ENCODE measurements around the gene ONECUT2.
A peak's percentile ranks its signal among the peaks of the same experiment; 100 is the strongest.
"Not testable (repeated sequence)": the region's sequence is repeated elsewhere in the genome, so short reads cannot be mapped to it uniquely, and the experiment has no call there.

ONECUT2 gene

GRCh38 chr18:57434536-57435494 is at the start of gene ONECUT2:
TSS of gene ONECUT2 (plus strand) at chr18:57435374. CDS start at chr18:57435717, 343 bp downstream.
- DNase-seq, result peak; percentile 94

GRCh38 chr18:57389271-57389670 is 45.9 kb upstream of the ONECUT2 start:
- no peak for DNase-seq

DNA sequence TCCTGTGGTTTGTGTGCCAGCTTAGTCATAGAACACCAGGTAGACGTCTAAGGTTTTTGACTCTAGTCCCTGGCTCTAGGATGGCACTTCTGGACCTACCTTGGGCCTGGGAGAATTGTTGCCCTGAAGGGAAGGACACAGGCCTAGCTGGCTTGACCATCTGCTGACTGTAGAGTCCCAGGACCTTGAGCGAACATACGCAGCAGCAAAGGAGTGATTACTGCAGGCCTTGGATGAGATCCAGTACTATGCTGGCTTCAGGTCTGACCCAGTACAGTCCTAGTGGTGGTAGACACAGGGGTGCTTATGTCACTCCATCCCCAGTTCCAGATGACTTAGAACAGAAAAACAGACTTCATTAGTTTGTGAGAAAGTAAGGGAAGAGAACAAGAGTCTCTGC is 45.1 kb upstream of the ONECUT2 start:
- DNase-seq, result no peak

GRCh38 chr18:57394749-57395148 is 40.4 kb upstream of the ONECUT2 start:
- DNase-seq, result not testable (repeated sequence)

GRCh38 chr18:57396831-57397230 is 38.3 kb upstream of the ONECUT2 start:
- not testable (repeated sequence) for DNase-seq

GRCh38 chr18:57397440-57398132 is 37.6 kb upstream of the ONECUT2 start:
- no peak for DNase-seq

DNA sequence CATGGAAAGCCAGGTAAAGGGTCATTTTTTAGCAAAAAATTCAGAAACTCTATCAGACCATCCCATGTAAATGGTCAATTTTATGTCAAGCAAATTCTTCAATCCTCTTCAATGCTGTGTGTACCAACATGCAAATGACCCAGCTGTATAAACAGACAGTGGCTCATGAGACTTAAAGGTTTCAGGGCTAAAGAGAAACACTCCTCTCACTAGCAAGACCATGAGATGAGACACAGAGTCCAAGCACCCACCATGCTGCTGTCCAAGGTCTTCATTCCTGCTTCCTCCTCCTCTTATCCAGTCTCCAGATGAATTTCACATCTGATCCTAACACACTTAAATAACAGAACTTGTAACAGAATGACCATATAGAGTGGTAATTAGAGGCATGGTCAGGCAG is 30.8 kb upstream of the ONECUT2 start:
- no peak for DNase-seq

DNA sequence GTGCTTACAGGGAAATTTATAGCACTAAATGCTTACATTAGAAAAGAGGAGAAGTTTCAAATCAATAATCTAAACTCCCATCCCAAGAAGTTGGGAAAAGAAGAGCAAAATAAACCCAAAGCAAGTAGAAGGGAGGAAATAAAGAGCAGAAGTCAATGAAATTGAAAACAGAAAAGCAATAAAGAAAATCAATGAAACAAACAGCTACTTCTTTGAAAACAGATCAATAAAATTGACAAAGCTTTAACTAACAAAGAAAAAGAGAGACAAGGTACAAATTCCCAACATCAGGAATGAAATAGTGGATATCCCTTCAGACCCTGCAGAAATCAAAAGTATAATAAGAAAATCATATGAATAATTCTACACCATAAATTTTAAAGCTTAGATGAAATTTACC is 25.5 kb upstream of the ONECUT2 start:
- no peak for DNase-seq

GRCh38 chr18:57410749-57411148 is 24.4 kb upstream of the ONECUT2 start:
- no peak for DNase-seq

- DNase-seq, result no peak
Observed at GRCh38 chr18:57416542-57416941, 18.6 kb upstream of the ONECUT2 start.

- no peak for DNase-seq
Observed at GRCh38 chr18:57422313-57422872, 12.8 kb upstream of the ONECUT2 start.

- DNase-seq, result no peak
Observed at GRCh38 chr18:57423821-57424220, 11.4 kb upstream of the ONECUT2 start.

DNA sequence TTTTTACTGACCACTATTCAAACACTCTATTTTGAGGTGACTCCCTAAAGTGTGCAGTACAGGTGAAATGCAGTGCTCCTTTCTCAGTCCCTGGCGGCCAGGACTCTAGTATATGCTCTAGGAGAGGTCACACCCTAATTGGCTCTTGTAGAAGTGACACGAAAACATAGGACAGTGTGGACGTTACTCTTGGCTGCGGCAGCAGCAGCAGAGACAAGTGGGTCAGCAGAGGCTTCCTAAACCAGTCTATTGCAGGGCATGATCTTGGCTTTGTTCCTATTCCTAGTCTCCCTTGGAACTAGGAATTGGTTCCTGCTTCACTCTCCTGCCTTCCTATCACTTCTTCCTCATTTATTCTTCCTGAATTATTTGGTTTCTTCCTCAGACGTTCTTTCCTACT is 10.1 kb upstream of the ONECUT2 start:
- no peak for DNase-seq

GRCh38 chr18:57426187-57426586 is 9.0 kb upstream of the ONECUT2 start:
- DNase-seq, result no peak

GRCh38 chr18:57427429-57428201 is 7.6 kb upstream of the ONECUT2 start:
- no peak for DNase-seq

DNA sequence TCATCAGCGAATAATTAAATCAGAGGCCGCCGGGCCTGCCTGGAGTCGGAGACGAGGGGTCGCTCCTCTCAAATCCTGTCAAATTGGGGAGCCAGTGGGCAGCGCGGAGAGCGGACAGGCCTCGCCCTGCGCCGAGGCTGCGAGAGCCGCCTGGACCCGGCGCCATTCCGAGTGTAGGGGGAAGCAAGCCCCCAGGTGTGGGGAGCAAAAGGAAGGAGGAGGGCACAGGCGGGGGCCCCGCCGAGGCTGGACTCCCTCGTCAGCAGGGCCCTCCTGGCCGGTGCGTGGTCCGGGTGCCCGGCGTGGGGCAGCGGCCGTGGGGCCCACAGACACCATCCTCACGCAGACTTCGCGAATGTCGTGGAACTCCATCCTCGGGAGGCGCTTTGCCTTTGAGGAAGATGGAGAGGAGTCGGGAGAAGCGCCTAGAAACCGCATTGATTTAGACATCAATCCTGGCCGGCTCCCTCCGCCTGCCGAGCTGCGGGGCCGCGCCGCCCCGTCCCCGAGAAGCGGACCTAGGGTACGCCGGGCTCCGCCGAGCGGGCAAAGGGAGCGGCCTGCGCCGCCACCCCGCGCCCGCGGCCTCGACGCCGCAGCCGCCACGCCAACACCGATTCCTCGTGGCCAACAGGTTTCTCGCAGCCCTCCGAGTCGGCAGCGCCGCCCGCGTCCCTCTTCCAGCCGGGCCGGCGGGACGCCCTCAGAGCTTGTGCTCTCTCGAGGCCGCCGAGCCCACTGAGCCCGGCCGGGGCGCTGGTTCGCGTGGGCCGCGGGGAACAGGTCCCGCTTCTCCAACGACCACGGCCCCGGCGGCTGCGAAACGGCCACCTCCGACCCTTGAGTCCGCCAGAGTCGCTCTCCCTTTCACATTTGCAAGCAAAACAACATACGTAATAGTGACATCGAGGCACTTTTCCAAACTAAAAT is 6.7 kb upstream of the ONECUT2 start:
- DNase-seq, result no peak

- DNase-seq, result no peak
Observed at GRCh38 chr18:57429167-57430078, 5.8 kb upstream of the ONECUT2 start.

DNA sequence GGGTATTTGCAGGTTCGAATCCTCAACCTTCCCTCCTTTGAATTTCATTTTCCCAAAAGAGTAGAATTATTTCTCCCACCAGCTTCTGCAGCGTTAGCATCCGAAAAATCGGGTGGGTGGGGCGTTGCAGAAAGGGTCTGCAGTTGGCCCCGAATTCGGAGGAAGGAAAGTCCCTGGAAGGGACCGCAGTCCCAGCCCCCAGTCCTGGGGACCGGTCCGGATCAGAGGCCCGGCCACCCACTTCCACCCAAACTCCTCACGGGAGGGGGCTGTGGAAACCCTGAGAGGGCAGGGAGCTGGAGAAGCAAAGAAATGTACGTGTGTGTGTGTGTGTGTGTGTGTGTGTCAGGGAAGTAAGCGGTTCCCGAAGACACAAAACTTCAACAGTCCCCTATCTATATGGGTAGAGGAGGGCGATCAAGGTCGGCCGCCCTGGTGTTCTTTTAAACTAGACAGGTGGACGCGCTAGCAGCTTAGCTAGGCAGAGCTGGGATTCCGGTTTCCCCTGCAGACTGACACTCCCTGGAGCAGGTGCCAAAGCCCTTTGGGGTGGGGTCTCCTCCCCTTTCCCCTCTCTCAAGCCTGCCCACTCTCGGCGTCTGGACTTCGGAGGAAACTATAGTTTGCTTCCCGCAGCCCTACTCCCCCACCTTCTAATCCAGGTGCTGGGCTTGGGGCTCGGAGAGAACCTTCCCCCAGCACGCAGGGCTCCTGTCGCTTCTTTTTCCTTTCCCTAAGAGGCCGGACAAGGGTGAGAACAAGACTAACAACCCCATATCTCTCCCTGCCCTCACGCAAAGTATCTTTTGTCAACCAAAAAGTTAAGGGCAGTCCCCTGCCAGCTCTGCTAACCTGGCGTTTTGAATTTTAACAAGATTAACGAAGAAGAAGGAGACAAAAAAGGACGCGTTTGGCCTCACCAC is 4.8 kb upstream of the ONECUT2 start:
- DNase-seq, result no peak

DNA sequence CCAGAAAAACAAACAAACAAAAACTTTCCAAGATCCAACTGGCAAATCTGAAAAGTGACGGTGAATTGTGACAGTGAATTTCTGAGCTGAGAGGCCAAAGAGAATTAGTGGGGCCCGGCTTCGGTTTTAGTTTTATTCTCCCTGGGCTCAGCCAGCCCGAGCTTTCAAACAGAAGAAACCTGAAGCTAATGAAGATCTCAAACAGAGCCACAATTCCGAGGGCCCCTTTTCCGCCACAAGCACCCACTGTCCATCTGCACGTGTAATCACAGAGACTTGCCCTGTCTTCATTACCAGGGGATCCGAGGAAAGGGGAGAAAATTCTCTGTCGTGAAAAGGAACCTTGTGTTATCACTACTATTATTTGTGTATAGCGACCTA is 4.2 kb upstream of the ONECUT2 start:
- DNase-seq, result no peak
